AG09319 (cell line): ENCODE measurements around the gene PSMC6.

Source experiments
- DNase-seq: peaks from one replicate; pipeline ENCODE4 v3.0.0-alpha.2; 2010; ENCODE audit warnings: low read depth; ENCODE audit errors: extremely low read depth
- TF ChIP-seq, protein P1 (sequence below): IDR thresholded peaks from 2 replicates; pipeline ENCODE4 v1.5.1; 2011; ENCODE audit warnings: low read depth, mild to moderate bottlenecking, inconsistent platforms, low read length, moderate library complexity

PSMC6 gene

GRCh38 chr14:52733824-52734223 lies 26.8 kb downstream of the PSMC6 start:
- TF ChIP-seq, protein P1, sequence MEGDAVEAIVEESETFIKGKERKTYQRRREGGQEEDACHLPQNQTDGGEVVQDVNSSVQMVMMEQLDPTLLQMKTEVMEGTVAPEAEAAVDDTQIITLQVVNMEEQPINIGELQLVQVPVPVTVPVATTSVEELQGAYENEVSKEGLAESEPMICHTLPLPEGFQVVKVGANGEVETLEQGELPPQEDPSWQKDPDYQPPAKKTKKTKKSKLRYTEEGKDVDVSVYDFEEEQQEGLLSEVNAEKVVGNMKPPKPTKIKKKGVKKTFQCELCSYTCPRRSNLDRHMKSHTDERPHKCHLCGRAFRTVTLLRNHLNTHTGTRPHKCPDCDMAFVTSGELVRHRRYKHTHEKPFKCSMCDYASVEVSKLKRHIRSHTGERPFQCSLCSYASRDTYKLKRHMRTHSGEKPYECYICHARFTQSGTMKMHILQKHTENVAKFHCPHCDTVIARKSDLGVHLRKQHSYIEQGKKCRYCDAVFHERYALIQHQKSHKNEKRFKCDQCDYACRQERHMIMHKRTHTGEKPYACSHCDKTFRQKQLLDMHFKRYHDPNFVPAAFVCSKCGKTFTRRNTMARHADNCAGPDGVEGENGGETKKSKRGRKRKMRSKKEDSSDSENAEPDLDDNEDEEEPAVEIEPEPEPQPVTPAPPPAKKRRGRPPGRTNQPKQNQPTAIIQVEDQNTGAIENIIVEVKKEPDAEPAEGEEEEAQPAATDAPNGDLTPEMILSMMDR, result no peak
- DNase-seq, result no peak

DNA sequence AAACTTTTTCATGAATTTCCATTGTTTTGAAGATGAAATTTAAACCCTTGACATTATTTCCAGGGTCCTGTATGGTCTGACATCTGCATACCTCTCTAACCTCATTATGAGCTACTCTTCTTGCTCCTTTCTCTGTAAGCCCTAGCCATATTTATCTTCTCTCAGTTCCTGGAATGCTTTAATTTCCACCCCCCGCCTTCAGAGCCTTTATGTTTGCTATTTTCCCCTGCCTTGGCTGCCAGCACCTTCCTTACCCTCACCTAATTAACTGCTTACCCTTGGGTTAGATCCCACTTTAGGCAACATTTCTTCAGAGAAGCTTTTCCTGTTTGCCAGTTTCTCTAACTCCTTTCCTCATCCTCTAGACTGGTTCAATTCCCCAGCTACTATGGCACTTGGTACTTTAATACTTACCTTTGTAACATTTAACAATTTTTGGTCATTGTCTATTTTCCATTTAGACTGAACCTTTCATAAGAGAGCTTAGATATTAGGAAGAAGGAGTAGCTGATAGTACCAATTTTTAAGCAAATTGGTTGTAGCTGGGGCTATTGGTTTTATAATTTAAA lies 29.0 kb downstream of the PSMC6 start:
- TF ChIP-seq, protein P1, result no peak
- no peak for DNase-seq

DNA sequence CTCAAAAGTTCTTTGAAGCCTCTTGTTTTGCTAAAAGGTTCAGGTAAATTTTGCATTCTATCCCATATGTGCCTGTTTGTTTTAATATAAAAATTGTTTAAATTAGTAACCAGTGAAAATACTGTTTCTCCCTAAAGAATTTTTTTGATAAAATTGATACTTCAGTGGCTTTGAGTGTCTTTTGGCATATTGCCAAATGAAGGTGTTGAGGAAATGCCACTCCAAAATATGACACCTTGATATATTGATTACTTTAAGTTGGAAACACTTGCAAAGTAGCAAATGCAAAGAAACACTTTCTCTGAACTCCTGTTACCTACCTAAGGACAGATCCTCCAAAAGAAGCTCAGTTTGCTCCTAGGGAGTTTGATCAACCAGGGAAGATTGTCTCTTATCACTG lies 31.4 kb downstream of the PSMC6 start:
- DNase-seq, result no peak
- TF ChIP-seq, protein P1, result no peak

DNA sequence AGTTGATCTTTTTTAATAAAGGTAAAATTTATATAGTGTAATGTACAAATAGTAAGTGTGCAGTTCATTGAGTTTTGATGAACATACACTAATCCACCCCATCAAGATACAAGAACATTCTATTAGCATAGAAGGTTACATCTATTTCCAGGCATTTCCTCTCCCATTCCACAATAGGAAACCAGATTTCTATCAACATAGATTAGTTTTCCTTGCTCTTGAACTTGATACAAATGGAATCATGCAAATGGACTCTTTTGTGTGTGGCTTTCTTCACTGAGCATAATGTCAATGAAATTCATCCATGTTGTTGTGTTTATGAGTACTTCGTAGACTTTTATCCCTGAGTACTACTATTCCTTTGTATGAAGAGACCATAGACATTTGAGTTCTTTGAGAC lies 33.8 kb downstream of the PSMC6 start:
- TF ChIP-seq, protein P1, result no peak
- no peak for DNase-seq

- TF ChIP-seq, protein P1, result no peak
- no peak for DNase-seq
These were observed 34.9 kb downstream of the PSMC6 start for GRCh38 chr14:52741865-52742264.

DNA sequence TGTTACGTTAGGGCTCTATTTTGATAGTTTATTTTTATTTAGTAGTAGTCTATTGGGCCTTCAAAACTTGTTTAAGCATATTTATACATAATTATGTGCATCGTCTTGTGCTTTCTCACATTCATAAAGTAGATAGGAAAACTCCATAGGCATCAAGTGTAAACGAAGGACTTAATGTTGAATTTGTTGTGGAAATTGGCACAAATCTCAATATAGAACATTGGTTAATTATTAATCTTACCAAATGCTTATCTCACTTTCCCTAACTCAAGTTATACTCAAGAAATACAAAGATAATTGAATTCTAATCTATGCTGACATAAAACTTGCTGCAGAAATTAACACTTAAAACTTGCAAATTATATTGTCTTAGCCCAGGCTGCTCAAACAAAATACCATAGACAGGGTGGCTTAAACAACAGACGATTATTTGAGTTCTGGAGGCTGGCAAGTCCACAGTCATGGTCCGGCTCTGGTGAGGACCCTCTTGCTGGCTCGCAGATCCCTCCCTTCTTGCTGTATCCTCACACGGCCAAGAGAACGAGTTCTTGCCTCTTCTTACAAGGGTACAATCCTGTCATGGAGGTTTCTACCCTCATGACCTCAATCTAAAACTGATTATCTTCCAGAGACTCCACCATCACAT lies 41.8 kb downstream of the PSMC6 start:
- TF ChIP-seq, protein P1, result no peak
- DNase-seq, result no peak

DNA sequence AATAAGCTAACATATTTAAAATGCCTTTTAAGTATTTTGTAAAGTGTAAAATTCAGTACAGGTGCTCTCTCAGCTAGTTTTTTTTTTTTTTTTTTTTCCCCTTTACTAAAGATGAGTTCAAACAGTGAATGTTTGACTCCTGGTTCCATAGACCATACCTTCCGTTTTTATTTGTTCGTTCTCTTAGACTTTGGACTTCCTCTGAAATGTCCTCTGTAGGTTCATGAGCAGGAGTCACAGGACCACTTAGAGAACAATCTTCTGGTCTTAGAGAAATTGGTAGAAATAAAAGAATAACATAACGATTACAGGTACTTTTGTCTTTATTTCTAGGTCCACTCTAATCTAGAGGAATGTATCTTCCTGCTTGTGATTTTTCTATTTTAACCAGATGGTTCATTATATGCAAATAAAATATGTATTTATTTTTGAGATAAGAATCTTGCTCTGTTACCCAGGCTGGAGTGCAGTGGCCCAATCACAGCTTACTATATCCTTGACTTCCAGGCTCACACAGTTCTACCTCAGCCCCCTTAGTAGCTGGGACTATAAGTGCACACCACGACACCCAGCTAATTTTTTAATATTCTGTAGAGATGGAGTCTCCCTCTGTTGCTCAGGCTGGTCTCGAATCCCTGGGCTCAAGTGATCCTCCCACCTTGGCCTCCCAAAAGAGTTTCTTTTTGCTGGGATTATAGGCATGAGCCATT lies 48.8 kb downstream of the PSMC6 start:
- TF ChIP-seq, protein P1, result no peak
- DNase-seq, result no peak
